DOHH2 (cell line): ENCODE measurements around the gene SEPTIN1.

Experiments
- CTCF ChIP-seq: fragments of 200-600 bp; sonication (generic); IDR thresholded peaks from one replicate; pipeline ENCODE4 v1.5.1; 2014; ENCODE audit warnings: antibody characterized with exemption, mild to moderate bottlenecking, low read depth, low read length; ENCODE audit not compliant: poor library complexity, severe bottlenecking
- EZH2phosphoT487 ChIP-seq: fragments of 200-600 bp; sonication (generic); IDR thresholded peaks from 2 replicates; pipeline ENCODE4 v1.6.1; 2017; ENCODE audit warnings: borderline replicate concordance, mild to moderate bottlenecking, antibody characterized with exemption, low read length, moderate library complexity, mixed read lengths

GRCh38 chr16:30366511-30366910 is 15.8 kb downstream of the SEPTIN1 start:
- no peak for TF ChIP-seq CTCF
- TF ChIP-seq EZH2phosphoT487: no peak
